NCI-H1092 treated with DMSO at 0.1 percent for 48 hours (cell line): ENCODE results near the gene NPAS3.

Source experiments
- DNase-seq: peaks from one replicate; lab custom pipeline; 2025; lab: John Stamatoyannopoulos, UW

NPAS3 gene

GRCh38 chr14:33016613-33017012, 77.9 kb downstream of the NPAS3 start:
- DNase-seq, result no peak

GRCh38 chr14:33017016-33017415, 78.3 kb downstream of the NPAS3 start:
- DNase-seq, result no peak

DNA sequence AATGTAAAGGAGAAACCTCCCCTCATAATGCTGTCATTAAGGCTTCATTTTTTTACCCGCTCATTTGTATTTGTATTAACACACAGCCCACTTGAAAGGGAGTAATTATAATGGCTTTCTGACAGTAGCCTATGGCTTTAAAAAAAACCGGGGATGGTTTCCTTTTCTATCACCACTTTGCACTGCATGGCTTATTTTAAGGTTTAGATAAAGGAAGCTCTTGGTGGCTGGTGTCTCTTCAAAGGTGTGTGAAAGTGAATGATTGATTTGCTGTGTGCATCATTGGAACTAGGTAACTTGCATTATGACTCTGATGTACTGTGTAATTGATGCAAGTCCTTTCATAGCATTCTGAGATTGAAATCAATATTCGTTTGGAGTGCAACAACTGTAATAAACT, 80.7 kb downstream of the NPAS3 start:
- DNase-seq, result no peak

- DNase-seq, result no peak
Observed at GRCh38 chr14:33026850-33027430, 88.3 kb downstream of the NPAS3 start.

- DNase-seq, result no peak
Observed at GRCh38 chr14:33029511-33029910, 90.8 kb downstream of the NPAS3 start.

GRCh38 chr14:33030386-33030785, 91.7 kb downstream of the NPAS3 start:
- peak; percentile 93 for DNase-seq

DNA sequence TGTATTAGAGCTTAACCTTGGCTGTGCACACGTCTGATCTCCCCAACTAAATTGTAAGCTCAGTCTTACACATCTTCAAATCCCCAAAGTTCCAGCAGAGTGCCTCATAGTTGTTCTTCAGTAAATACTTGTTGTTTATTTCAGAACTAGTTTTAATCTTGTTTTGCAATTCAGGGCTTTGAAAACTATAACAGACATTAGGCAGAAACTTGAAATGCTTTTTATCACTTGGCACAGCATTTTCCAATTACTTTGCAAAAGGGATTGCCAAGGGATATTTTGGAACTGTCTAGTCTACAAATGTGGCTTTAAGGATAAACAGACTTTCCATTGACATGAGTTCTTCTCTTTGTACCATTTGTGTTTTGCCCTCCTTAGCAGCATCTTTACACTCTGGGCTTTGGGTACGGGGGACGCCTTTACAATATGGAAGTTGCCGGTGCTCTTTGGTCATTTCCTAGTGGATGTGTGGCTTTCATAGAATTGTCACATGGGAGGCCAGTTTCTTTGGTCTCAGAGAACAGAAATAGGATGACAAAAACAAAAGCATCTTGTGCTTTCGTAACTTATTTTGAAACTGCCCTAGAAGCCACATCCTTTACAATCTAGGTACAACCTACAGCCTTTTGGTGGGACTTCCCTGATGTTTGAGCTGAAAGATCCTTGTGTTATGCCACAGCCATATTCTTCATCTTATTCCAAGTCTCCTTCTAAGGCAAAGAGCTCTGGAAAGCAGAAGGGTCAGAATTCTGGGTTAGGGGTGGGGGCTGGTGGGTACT, 96.9 kb downstream of the NPAS3 start:
- no peak for DNase-seq

- no peak for DNase-seq
Observed at GRCh38 chr14:33039311-33039710, 100.6 kb downstream of the NPAS3 start.

DNA sequence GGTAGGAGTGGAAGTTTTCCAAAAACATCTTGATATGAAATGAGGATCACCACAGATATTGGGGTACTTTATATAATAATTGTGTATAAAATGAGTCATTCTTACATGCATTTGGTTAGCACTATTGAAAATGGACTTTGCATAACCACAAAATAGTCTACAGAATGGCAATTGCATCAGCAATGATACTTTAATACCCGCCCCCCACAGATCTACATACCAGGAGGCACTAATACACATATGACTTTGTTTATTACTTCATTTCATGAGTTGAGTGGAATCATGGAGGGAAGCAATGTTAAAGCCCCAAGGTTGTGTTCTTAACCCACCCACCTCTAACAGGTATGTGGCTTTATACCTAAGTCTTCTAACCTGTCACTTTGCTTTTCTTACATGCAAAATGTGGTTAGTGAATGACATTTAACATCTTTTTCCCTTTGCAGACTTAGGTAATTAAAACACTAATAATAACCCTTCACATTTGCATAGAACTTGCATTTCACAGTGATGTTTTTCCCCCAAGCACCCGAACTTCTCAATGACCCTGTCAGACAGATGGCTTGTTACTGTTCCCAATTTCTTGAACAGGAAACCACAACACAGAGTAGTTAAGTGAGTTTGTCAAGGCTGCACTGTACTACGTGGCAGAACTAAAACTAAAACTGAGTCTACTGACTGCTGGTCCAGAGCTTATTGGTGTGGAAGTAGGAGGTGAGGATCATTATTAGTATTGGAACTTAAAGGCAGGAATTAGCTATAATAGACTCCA, 101.9 kb downstream of the NPAS3 start:
- no peak for DNase-seq

- DNase-seq, result no peak
Observed at GRCh38 chr14:33042591-33042990, 103.9 kb downstream of the NPAS3 start.

DNA sequence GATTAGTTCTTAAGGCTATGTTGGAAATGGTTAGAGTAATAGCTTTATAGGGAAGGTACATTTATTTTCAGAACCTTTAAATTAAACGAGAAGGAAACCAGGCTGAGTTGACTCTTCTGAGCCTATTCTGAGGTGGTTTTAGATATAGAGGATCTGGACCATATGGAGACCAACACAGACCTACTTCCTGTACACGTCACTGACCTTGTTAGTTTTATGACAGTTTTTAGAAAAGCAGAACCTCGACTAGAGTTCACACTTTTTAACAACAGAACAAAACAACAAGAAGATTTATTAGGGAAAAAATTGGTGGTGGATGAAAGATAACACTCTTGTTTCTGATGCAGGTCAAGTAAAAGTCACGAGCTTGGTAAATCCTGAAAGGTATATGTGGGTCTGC, 107.1 kb downstream of the NPAS3 start:
- no peak for DNase-seq

- peak; percentile 95 for DNase-seq
Observed at GRCh38 chr14:33052943-33053342, 114.3 kb downstream of the NPAS3 start.

GRCh38 chr14:33056213-33056612, 117.5 kb downstream of the NPAS3 start:
- DNase-seq, result no peak

DNA sequence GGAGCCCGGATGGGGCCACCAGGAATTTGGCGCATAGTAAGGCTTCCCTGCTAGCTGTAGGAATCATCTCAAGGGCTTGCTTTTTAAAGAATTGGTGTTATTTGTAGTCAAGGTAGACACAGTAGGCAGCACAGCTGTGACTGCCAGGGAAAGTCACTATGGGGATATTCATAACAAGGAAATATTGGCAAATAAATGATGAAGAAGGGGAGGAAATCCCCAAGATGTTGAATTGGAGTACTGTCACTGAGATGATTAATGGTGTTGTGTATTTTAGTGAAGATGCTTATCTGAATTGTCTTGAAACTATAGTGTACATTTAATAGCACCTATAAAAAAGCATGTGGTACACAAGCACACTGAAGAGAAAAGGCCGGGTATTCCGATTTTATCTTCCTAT, 118.9 kb downstream of the NPAS3 start:
- DNase-seq, result no peak

DNA sequence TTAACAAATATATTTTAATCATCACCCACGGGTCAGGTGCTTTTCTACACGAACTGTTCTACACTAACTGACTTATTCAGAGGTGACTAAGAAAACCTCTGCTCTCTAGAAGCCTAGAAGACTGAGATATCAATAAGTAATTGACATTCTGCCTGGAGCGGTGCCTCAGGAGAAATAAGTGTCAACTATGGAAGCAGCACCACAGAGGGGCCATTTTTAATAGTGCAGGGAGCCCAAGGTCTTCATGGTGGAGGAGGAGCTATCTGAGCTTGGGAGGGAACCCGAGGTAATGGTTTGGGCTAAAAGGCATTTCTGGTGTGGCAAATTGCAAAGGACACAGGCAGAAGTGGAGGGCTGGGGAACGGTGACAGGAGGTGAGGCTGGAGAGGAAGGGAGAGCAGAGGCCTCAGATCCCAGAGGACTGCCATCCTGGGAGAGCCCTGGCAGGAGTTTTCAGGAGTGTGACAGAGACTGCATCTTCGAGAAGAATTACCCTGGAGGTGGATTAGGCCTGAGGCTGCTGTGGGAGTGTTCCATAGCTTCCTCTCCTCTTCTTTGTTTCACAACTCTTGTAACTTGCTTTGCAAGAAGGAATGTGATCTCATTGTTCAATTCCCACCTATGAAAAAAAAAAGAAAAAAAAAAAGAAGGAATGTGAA, 123.1 kb downstream of the NPAS3 start:
- no peak for DNase-seq

DNA sequence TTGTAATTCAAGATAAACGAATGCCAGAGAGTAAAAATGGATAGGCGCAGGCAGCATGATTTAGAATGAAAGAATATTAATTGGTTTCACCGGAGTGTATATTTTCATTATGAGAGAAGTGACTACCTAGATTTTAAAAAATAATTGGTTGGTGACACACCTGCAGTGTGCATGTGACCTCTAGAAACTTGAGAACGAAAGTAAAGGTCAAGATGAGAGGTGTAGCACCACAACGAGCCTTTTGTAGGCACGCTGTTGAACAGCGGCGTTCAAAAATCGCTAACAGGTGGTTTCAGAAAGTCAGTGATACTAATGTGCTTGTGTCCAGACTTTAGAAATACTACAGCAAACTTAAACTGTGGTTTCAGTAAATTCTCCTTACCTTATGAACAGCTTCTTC, 123.8 kb downstream of the NPAS3 start:
- DNase-seq, result no peak

- no peak for DNase-seq
Observed at GRCh38 chr14:33062881-33063280, 124.2 kb downstream of the NPAS3 start.

DNA sequence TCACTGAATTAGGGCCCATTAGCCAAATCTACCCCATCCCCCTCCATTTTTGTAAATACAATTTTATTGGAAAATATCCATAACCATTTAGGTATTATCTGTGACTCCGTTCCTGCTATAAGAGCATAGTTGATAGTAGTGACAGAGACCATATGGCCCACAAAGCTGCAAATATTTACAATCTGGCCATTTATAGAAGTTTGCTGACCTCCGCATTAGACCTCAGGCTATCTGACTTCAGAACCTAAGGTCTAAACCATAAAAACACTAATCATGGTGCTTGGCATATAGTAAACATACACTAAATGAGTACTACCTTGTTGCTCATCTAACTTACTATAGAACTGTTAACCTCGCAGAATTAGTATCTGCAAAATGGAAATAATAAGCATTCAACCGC, 124.8 kb downstream of the NPAS3 start:
- DNase-seq, result no peak

DNA sequence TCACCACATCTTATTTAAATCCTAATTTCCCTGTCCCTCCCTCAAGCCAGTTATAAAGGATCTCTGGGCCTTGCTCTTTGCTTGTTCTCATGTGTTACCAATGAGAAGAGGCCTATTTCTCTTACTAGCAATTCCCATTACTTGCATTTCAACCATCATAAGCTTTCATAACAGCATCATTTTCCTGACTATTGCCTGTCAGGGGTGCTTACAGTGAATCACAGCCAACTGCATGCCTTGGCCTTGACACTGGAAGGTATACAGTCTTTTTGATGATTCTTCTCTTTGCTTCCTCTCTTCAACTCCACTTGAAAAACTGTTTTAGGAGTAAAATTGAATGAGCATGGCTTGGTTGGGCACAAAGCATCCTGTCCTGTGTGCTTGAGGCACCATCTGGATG, 127.0 kb downstream of the NPAS3 start:
- no peak for DNase-seq

- DNase-seq, result no peak
Observed at GRCh38 chr14:33068040-33068439, 129.4 kb downstream of the NPAS3 start.

DNA sequence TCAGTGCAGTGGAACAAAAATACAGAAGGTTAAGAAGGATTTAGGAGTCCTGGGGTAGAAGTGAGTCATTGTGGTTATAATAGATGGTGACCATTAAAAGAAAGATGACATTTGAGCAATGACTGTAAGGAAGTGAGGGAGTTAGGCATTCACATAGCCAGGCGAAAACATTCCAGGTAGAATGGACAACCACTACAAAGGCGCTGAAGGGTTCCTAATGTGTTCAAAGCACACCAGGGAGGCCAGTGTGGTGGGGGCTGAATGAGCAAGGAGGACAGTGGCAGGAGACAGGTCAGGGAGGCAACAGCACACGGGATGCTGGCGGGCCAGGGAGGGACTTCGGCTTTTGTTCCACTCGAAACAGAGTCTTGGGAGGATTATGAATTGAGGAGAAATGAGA, 129.9 kb downstream of the NPAS3 start:
- DNase-seq, result no peak

DNA sequence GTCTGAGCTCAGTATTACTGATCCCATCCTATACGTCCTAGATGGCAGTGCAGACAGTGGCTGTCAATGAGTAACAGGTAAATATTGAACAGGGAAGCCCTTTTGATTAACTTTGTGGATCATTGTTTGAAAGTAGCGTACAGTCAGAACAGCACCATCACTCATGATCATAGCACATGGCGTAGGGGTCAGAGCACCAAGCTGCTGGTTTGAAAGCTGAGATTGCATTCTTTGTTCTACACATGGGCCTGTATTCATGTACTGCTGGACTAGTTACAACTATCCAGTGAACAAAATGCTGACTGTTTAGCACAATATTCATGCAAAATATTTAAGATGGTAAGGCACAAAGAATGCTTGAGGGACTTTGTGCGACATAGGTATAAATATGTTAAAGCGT, 131.8 kb downstream of the NPAS3 start:
- DNase-seq, result no peak

DNA sequence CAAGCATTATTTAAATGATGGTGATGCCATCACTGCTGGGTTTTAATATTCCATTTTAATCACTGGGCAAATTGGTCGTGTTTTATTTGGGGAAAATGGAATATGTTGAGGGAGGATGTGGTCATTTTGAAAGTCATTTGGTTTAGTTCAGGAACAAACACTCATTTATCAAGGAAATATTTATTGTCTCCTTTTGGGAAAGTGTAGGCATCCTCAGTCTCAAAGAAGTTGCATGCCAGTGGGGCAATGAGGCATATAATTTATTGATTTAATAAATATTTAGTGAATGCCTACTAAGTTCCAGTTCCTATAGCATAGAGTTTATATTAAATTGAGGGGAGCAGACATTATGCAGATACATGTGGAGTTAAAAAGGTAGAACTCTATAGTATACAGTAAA, 134.3 kb downstream of the NPAS3 start:
- no peak for DNase-seq
